Activated CD8-positive, alpha-beta memory T cell treated with anti-CD3 and anti-CD28 coated beads, Interleukin-2, amount 50 U/mL, for 4 hours (primary cell): Measurements from ENCODE around the gene PPFIBP1.

Experiments
- DNase-seq: peaks from one replicate; pipeline ENCODE4 v3.0.0-alpha.2; 2020

Gene PPFIBP1

DNA sequence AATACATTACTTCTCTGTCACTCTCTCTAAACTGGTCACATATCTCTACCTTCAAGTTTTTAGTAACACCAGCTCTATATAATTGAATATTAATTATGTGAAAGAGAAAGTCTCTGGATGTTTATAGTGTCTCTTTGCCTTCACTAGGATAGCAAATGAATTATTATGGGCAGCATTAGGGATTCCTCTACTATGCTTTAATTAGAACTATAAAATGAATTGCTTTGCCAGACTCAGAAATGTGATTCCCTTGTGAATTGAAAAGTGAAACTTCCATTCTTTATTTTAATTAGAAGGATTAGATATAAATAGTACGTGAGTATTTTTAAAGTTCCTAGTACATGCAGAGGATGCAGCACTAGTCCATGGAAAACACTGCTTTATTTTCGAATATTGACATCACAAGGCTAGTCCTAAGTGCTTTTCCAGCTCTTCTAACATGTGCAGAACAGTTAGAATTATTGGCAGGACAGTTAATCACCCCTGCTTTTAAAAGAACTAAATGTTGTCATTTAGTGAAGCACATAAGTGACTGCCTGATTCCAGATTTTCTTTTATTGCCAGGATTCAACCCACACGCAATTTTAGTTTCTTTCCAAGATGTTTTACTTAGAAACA is 149.2 kb downstream of the PPFIBP1 start:
- DNase-seq = no peak

DNA sequence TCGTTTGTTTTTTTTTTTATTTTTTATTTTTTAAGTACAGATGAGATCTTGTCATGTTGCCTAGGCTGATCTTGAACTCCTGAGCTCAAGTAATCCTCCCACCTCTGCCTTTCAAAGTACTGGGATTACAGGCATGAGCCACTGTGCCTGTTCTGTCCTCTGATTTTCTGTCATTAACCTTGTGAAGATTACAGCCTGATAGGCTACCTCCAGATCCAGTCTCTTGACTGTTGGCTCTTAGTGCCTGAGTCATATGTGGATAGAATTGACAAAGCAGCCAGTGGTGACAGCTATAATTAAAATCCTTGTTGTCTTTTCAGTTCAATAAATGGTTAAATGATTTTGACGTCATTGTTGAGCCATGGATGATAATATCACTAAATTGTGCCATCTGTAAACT is 151.0 kb downstream of the PPFIBP1 start:
- no peak for DNase-seq

- no peak for DNase-seq
Observed at GRCh38 chr12:27680619-27681018, 156.6 kb downstream of the PPFIBP1 start.

DNA sequence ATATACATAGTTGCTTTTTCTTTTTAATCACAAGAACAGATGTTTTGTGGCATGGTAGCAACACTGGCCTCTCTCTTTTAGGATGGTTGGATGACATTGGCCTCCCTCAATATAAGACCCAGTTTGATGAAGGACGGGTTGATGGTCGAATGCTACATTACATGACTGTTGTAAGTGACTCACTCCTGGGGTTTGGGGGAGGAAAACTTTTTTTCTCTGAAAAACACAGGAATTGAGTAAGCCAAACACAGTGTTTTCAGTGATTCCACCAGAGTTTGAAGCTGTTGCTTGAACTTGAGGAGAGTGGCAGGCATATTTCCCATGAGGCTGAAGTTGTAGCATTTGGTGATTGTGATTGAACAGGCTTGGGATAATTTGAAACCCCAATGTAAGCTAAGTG is 158.5 kb downstream of the PPFIBP1 start:
- DNase-seq = no peak

DNA sequence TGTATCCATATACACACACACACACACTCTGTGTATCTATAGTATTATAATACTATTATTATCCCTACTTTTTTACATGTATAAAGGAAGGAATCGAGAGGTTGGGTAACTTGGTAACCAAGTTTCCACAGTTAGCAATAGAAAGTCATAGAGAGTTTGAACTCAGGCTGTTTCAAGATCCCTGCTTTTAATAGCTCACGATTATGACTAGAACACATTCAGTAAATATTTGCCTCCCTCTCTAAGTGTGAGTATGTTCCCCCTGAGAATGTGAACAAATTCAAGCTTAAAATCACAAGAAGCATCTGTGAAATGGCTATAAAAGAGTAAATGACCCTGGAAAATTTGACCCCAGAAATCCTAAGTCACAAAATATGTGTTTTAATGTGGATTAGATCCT is 161.3 kb downstream of the PPFIBP1 start:
- no peak for DNase-seq

DNA sequence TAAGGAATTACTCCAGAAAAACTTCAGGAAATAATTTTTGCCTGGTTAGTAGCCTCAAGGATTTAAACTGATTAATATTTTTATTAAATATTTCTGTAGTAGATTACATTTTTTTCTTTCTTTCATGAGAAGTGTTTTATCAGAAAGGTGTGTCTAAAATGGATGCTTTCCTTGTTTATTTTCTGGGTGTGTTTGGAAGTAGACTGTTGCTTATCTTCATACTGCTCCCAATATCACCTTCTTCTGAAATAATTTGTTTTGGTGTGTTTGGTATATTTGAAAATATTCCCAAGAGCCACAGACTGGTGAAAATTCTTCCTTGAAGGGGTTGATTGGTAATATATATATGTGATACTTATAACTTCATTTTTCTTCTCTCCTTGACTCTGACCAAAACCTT is 162.1 kb downstream of the PPFIBP1 start:
- DNase-seq = no peak

DNA sequence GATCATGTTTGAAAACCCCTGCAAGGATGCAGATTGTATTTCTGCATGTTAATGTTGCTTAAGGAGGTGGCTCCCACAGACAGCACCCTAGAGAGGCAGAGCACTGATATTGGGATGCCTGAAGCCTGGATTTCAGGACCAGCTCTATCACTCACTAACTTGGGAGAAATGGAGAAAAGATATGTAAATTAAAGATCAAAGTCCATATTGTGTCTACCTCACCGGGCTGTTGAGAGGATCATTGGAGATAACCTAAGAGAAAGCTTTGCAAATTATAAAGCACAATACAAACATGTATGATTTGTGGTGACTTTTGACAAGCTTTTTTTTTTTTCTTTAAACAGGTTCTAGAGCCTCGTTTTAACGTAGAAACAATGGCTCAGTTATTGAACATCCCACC is 164.7 kb downstream of the PPFIBP1 start:
- no peak for DNase-seq

GRCh38 chr12:27689558-27690180 is 165.7 kb downstream of the PPFIBP1 start:
- no peak for DNase-seq

DNA sequence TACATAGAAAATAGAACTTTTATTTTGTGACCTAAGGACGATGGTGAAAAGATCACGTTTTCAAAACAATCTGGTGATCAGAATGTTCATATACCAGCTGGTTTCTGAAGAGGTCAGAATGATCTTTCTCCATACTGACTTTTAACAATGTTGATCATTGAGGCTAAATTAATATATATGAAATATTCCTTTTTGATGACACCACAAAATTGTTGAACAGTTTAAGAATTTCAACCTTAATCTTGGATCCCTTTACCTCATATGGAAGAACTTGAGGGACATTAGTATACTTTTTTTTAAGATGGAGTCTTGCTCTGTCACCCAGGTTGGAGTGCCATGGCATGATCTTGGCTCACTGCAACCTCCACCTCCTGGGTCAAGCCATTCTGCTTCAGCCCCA is 169.4 kb downstream of the PPFIBP1 start:
- DNase-seq = no peak

DNA sequence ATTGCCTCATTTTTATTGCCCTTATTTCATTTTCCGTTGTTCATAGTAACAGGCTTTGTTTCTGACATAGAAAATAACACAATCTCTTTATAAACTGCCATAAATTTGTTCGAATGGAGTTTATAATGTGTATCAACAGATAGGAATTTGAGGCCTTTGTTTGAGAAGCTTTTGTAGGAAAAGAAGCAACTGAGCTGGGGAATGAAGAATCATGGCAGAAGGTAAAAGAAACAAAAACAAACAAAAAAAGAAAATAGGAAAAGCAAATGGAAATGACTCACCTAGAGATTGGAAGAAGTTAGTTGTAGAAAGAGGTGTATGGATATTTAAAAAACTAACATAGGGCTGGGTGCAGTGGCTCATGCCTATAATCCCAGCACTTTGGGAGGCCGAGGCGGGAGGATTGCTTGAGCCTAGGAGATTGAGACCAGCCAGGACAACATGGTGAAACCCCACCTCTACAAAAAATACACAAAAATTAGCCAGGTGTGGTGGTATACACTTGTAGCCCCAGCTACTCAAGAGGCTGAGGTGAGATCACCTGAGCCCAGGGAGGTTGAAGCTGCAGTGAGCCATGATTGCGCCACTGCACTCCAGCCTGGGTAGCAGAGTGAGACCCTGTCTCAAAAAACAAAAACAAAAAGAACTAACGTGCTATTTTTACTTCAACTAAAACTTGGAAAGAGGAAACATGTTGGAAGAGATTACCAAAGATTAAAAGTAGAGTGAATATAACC is 171.7 kb downstream of the PPFIBP1 start:
- DNase-seq = no peak

DNA sequence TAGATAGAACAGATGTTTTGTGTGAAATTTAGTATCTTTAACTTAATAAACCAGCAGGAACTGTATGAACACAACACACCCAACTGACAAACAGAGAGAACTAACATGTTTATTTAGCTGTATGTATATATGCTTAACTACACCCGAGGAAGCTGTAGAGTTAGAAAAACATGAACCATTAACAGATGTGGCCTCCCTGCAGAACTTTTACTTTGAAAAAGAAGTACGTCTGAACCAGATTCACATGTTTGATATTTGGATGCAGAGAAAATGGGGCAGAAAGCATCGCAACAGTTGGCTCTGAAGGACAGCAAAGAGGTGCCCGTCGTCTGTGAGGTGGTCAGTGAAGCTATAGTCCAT is 172.3 kb downstream of the PPFIBP1 start, which contains the start of gene REP15:
Gene REP15, plus strand, starts transcription at position 155 of the 360 bp plus-strand sequence. Its CDS starts 116 bp downstream, at position 271.
- DNase-seq = no peak

- no peak for DNase-seq
Observed at GRCh38 chr12:27696864-27697564, 173.0 kb downstream of the PPFIBP1 start.

DNA sequence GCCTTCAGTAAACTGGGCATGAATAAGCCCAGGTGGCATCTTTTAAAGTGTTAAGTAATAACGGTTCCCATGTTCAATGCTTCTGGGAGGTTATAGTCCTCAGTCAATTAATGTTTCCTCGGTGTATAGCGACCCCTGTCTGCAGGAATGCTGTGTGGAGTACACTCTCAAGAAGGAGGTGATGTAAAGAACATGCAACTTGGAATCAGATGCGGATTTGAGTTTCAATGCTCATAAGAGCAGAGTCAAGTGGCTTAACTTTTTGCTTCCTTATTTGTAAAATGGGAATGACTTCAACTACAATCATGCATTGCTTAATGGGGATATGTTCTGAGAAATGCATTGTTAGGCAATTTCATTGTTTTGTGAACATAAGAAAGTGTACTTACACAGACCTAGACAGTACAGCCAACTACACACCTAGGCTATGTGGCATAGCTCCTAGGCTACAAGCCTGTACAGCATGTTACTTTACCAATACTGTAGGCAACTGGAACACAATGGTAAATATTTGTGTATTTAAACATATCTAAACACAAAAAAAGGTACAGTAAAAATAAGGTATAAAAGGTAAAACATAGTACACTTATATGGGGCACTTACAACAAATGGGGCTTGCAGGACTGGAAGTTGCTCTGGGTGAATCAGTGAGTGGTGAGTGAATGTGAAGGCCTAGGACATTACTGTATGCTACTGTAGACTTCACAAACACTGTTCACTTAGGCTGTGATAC is 179.9 kb downstream of the PPFIBP1 start:
- DNase-seq = peak; percentile 68

DNA sequence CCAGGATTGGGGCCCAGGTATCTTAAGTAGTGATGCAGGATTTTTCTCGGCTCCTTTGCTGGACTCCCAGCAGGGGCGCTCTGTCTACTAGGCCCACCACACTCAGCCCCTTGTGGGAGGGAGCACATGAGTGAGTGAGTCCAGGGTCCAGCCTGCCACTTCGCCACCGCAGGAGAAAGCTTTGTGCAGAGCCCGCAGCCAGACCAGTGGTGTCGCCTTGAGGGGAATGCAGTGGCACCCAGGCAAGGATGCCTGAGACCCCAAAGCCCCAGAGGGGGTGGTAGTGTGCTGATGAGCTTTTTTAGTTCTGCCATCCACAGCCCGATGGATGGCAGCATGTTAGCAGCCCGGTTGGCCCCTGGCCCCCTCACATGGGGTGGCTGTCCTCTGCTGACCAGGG is 181.3 kb downstream of the PPFIBP1 start:
- DNase-seq = no peak

DNA sequence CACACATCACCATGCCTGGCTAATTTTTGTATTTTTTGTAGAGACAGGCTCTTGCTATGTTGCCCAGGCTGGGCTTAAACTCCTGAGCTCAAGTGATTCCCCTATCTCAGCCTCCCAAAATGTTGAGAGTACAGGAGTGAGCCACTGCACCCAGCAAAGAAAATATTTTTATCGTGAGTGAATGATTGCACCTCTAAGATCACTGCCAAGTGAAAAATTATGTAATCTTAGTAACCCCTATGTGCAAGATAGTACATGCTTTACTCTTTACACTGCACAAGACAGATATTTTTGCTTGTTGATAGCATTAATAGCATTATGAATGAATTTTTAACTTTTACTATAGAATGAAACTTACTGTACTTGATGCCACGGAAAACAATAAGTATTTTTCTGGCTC is 183.2 kb downstream of the PPFIBP1 start:
- DNase-seq = no peak

DNA sequence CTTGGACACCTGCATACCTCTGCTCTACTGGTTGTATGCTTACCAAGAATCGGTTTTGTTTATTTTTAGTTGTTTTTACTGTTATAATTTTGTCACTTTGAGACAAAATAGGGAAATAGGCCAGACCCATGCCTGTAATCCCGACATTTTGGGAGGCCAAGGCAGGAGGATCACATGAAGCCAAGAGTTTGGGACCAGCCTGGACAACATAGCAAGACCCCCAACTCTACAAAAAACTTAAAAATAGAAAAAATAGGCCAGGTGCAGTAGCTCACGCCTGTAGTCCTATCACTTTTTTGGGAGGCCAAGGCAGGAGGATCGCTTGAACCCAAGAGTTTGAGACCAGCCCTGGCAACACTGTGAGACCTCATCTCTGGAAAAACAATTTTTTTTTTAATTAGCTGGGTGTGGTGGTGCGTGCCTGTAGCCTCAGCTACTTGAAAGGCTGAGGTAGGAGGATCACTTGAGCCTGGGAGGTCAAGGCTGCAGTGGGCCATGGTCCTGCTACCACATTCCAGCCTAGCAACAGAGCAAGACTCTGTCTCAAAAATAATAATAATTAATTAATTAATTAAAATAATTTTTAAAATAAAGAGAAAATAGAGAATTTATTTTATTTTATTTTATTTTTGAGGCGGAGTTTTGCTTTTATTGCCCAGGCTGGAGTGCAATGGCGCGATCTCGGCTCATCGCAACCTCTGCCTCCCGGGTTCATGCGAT is 185.4 kb downstream of the PPFIBP1 start:
- DNase-seq = no peak

- no peak for DNase-seq
Observed at GRCh38 chr12:27709932-27710591, 186.1 kb downstream of the PPFIBP1 start.

GRCh38 chr12:27710592-27711316 is 186.7 kb downstream of the PPFIBP1 start, which contains the start of gene MRPS35:
TSS of gene MRPS35 (plus strand) at chr12:27710832. CDS start at chr12:27710844, 12 bp downstream.
- peak; percentile 91 for DNase-seq

DNA sequence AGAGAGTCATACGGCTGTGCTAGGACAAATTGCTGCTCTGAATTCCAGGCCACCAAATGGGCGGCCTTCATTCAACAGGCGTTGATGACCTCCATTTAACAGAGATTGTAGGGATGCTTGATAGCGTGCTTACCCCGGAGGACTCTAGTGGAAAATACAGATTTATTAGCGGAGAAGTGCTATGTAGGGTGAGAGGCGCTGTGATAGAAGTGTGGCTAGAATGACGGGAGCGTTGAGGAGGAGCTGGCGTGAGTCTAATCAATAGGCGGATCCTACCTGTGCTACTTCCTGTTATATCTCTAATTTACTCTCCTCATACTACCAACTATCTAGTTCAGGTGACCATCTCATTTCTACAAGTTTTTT is 187.3 kb downstream of the PPFIBP1 start:
- DNase-seq = no peak

DNA sequence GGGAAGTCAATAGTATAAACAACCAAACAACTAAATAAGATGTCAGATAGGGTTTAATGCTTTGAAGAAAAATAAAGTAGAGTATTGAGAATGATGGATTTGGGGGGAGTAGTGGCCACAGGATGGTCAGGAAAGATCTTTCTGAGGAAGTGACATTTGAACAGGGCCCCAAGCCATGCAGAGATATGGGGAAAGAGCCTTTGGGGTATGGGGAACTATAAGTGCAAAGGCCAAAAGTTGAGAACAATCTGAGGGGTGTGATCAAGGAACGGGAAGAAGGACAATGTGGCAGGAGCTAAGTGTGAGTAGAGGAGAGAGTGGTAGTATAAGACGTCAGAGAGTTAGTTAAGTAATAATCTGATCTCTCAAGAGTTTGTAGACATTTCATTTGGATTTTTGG is 188.0 kb downstream of the PPFIBP1 start:
- DNase-seq = no peak

GRCh38 chr12:27723212-27723611 is 199.2 kb downstream of the PPFIBP1 start:
- DNase-seq = no peak
